Measurements from ENCODE around the gene PRKG2.

- TF ChIP-seq SRSF4 (IDR thresholded peaks at IDR 0.05; ENCODE audit: low read depth, low read length, poor library complexity, severe bottlenecking) (no peak), SOX6 (IDR thresholded peaks at IDR 0.05) (no peak), SOX6 (CRISPR knock-in tag; IDR thresholded peaks at IDR 0.05) (no peak), ZNF549 (CRISPR knock-in tag; IDR thresholded peaks at IDR 0.05) (no peak), CTCF (CRISPR knock-in tag; IDR thresholded peaks at IDR 0.05) (no peak), FOXP4 (CRISPR knock-in tag; IDR thresholded peaks at IDR 0.05) (no peak), NPAS2 (CRISPR knock-in tag; IDR thresholded peaks at IDR 0.05; ENCODE audit: borderline replicate concordance) (no peak), KDM5A (IDR thresholded peaks at IDR 0.05; ENCODE audit: borderline replicate concordance, low read length) (no peak), EP300 (IDR thresholded peaks at IDR 0.05; ENCODE audit: low read depth in 2 of 2, low read length in 2 of 2) (no peak), EP300 (CRISPR knock-in tag; IDR thresholded peaks at IDR 0.05; ENCODE audit: borderline replicate concordance) (no peak), SRF (IDR thresholded peaks at IDR 0.05; ENCODE audit: low read depth, low read length) (no peak), ESRRA (CRISPR knock-in tag; IDR thresholded peaks at IDR 0.05; ENCODE audit: low read depth) (no peak), ZFX (CRISPR knock-in tag; IDR thresholded peaks at IDR 0.05; ENCODE audit: low read depth) (no peak)
Measured at GRCh38 chr4:81136161-81136905, 78.7 kb downstream of the PRKG2 start.
